HTR-8/SVneo (cell line): Measurements from ENCODE around the gene MAN1A1.
"Not testable (repeated sequence)": the region's sequence is repeated elsewhere in the genome, so short reads cannot be mapped to it uniquely, and the experiment has no call there.

Experiments used
- DNase-seq: peaks from one replicate; pipeline ENCODE4 v3.0.0; 2011; ENCODE audit warnings: low spot score, mixed read lengths; ENCODE audit not compliant: insufficient read length
- FAIRE-seq: peaks from 2 replicates; lab custom pipeline; 2011; peaks lifted over from hg19 to GRCh38; lab: Jason Lieb, UNC

Gene MAN1A1

GRCh38 chr6:119182216-119182803 is 167.3 kb downstream of the MAN1A1 start:
- DNase-seq: no peak
- no peak for FAIRE-seq

GRCh38 chr6:119181046-119181445 is 168.5 kb downstream of the MAN1A1 start:
- DNase-seq (no peak), FAIRE-seq (no peak)

GRCh38 chr6:119179842-119180241 is 169.7 kb downstream of the MAN1A1 start:
- FAIRE-seq: no peak
- no peak for DNase-seq

GRCh38 chr6:119179062-119179461 is 170.5 kb downstream of the MAN1A1 start:
- FAIRE-seq: no peak

GRCh38 chr6:119176445-119176844 is 173.1 kb downstream of the MAN1A1 start:
- FAIRE-seq: no peak
- no peak for DNase-seq

More at GRCh38 chr6:119179062-119179461, 170.5 kb downstream of the MAN1A1 start:
- no peak for DNase-seq

- DNase-seq: no peak
- FAIRE-seq: no peak
Observed at GRCh38 chr6:119174879-119175817, 174.4 kb downstream of the MAN1A1 start.

- FAIRE-seq: no peak
Observed at GRCh38 chr6:119174085-119174445, 175.5 kb downstream of the MAN1A1 start.

GRCh38 chr6:119173249-119174084 is 176.1 kb downstream of the MAN1A1 start:
- DNase-seq: no peak
- no peak for FAIRE-seq

More at GRCh38 chr6:119174085-119174445, 175.5 kb downstream of the MAN1A1 start:
- no peak for DNase-seq

- no peak for DNase-seq
- no peak for FAIRE-seq
Observed at GRCh38 chr6:119172824-119173223, 176.7 kb downstream of the MAN1A1 start.

GRCh38 chr6:119171864-119172588 is 177.5 kb downstream of the MAN1A1 start:
- FAIRE-seq: no peak

GRCh38 chr6:119171088-119171841 is 178.3 kb downstream of the MAN1A1 start:
- FAIRE-seq: no peak

More at GRCh38 chr6:119171864-119172588, 177.5 kb downstream of the MAN1A1 start:
- DNase-seq: no peak

GRCh38 chr6:119170447-119171087 is 179.0 kb downstream of the MAN1A1 start:
- FAIRE-seq: no peak
- no peak for DNase-seq

More at GRCh38 chr6:119171088-119171841, 178.3 kb downstream of the MAN1A1 start:
- no peak for DNase-seq

GRCh38 chr6:119170103-119170446 is 179.5 kb downstream of the MAN1A1 start:
- DNase-seq (no peak), FAIRE-seq (no peak)

GRCh38 chr6:119169355-119169754 is 180.2 kb downstream of the MAN1A1 start:
- not testable (repeated sequence) for FAIRE-seq

GRCh38 chr6:119166024-119166784 is 183.4 kb downstream of the MAN1A1 start:
- no peak for DNase-seq
- no peak for FAIRE-seq

More at GRCh38 chr6:119169355-119169754, 180.2 kb downstream of the MAN1A1 start:
- DNase-seq: not testable (repeated sequence)

GRCh38 chr6:119163006-119163405 is 186.6 kb downstream of the MAN1A1 start:
- DNase-seq (no peak), FAIRE-seq (no peak)

GRCh38 chr6:119162134-119162775 is 187.3 kb downstream of the MAN1A1 start:
- no peak for FAIRE-seq
- DNase-seq: no peak
